Activated T-helper 1 cell treated with anti-CD3 and anti-CD28 coated beads, Interleukin-12 subunit alpha, Interleukin-12 subunit beta, Interleukin-2, Interleukin-4 antibody, amounts not matched to agents 30 ng/mL and 10 ng/mL and 1 ng/mL, durations not matched to agents 14 hours and 24 hours and 36 hours (primary cell): ENCODE results near the gene FGGY. TPM values are rescaled to one million over a fixed set of nuclear protein-coding genes. Genes with fewer than 3 reads are reported as not detected.
A peak's percentile ranks its signal among the peaks of the same experiment; 100 is the strongest.

Experiments used
- DNase-seq: peaks from one replicate; pipeline ENCODE4 v3.0.0; 2021; ENCODE audit warnings: low spot score
- H3K27ac Mint-ChIP-seq: one replicate; pipeline ENCODE4 v1.8.0; 2021; ENCODE audit warnings: mild to moderate bottlenecking, mixed read lengths
- H3K27me3 Mint-ChIP-seq: one replicate; pipeline ENCODE4 v1.8.0; 2022; ENCODE audit warnings: mild to moderate bottlenecking, moderate library complexity, mixed read lengths; ENCODE audit not compliant: insufficient read depth
- H3K36me3 Mint-ChIP-seq: one replicate; pipeline ENCODE4 v1.8.0; 2021; ENCODE audit warnings: low read depth, mixed read lengths
- H3K4me1 Mint-ChIP-seq: one replicate; pipeline ENCODE4 v1.8.0; 2021; ENCODE audit warnings: low read depth, mixed read lengths
- H3K4me3 Mint-ChIP-seq: one replicate; pipeline ENCODE4 v1.8.0; 2021; ENCODE audit warnings: mild to moderate bottlenecking, moderate library complexity, mixed read lengths
- H3K9me3 Mint-ChIP-seq: one replicate; pipeline ENCODE4 v1.8.0; 2021; ENCODE audit warnings: mixed read lengths
- intact Hi-C: fragments of 100-400 bp; cut with micrococcal nuclease; formaldehyde crosslinking; loops from one replicate; pipeline ENCODE4 v1.15.1; 2024
- total RNA-seq: library from RNA; stranded (reverse); gene quantifications from 2 replicates; pipeline ENCODE4 v1.2.3, GENCODE V29; 2022

FGGY gene
- total RNA-seq, 1 donor from 2014 or later = 7.1 TPM

GRCh38 chr1:59268406-59268805 is 28.5 kb upstream of the FGGY start:
- no peak for DNase-seq
- intact Hi-C loops = no loop called here
- peaks cover 11% of the 10 kb centered on the region for H3K9me3 Mint-ChIP-seq
- H3K27ac Mint-ChIP-seq = no peak overlapping the region
- peaks cover 19% of the 10 kb centered on the region for H3K4me1 Mint-ChIP-seq
- peaks cover 8% of the 10 kb centered on the region for H3K36me3 Mint-ChIP-seq
- peaks cover 12% of the 10 kb centered on the region for H3K27me3 Mint-ChIP-seq
- H3K4me3 Mint-ChIP-seq = no peak overlapping the region

DNA sequence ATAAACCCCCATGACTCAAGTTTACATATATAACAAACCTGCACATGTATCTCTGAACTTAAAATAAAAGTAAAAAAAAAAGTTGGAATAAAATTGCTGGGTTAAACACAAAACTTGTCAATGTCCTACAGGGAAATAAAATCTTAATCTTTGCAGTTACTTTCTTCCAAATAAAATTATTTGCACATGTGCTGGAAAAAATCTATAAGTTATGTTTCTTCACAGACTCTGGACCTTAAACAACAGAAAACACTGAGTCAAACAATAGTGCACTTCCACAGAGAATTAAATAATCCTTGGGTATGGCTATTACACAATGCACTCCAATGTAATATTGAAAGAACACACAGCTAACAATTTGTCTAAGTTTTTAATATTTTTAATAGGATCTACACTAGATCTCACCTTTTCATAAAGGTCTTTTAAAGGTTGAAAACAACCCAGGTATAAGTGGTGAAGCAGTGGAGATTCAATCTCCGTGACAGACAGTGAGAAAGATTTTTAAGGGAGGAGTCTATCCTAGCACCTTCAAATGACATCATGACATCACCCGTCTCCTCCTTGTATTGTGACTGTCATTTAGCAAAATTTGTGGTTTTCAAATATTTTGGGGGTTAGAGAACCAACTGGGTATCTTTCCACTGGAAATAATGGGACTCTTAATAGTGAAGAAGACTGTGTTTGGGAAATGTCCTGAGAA is 25.2 kb upstream of the FGGY start:
- peaks cover 8% of the 10 kb centered on the region for H3K36me3 Mint-ChIP-seq
- peaks cover 33% of the 10 kb centered on the region for H3K4me1 Mint-ChIP-seq
- intact Hi-C loops = no loop called here
- no peak overlapping the region for H3K4me3 Mint-ChIP-seq
- H3K27me3 Mint-ChIP-seq = peaks cover 16% of the 10 kb centered on the region
- DNase-seq = no peak
- H3K9me3 Mint-ChIP-seq = peaks cover 11% of the 10 kb centered on the region
- H3K27ac Mint-ChIP-seq = peak overlapping the region; percentile 30

DNA sequence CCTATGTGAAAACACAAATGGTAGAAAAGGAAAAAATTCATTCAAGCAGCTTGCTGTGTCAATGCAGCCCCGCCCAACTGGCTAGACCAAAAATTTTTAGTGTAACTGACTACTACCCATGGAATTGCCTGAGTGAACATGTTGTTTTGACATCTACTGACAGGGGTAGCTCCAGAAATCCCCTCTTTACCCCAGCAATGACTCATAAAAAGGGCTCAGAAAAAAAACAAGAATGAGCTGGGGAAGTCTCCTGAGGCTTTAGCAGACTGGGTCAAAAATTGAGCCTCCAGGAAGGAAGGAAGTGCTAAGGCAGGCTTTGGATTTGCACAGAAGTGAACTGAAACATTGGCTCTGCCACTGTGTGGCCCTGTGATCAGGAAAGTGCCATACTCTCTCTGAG is 24.4 kb upstream of the FGGY start:
- Mint-ChIP-seq H3K27me3 (peaks cover 18% of the 10 kb centered on the region), H3K4me3 (no peak overlapping the region), H3K27ac (peak overlapping the region; percentile 42), H3K36me3 (peaks cover 8% of the 10 kb centered on the region), H3K9me3 (peaks cover 11% of the 10 kb centered on the region), H3K4me1 (peaks cover 33% of the 10 kb centered on the region)
- intact Hi-C loops = no loop called here
- no peak for DNase-seq

- H3K9me3 Mint-ChIP-seq = no peaks in the 10 kb centered on the region
- peaks cover 33% of the 10 kb centered on the region for H3K4me1 Mint-ChIP-seq
- no peaks in the 10 kb centered on the region for H3K36me3 Mint-ChIP-seq
- H3K4me3 Mint-ChIP-seq = no peak overlapping the region
- no peak overlapping the region for H3K27ac Mint-ChIP-seq
- intact Hi-C loops = no loop called here
- no peak for DNase-seq
- H3K27me3 Mint-ChIP-seq = peaks cover 12% of the 10 kb centered on the region
These were observed 20.4 kb upstream of the FGGY start for GRCh38 chr1:59276439-59276851.

GRCh38 chr1:59278780-59279354 is 18.0 kb upstream of the FGGY start:
- no peaks in the 10 kb centered on the region for H3K9me3 Mint-ChIP-seq
- intact Hi-C loops = no loop called here
- no peaks in the 10 kb centered on the region for H3K36me3 Mint-ChIP-seq
- H3K4me3 Mint-ChIP-seq = no peak overlapping the region
- H3K4me1 Mint-ChIP-seq = peaks cover 14% of the 10 kb centered on the region
- no peak overlapping the region for H3K27ac Mint-ChIP-seq
- no peak for DNase-seq
- H3K27me3 Mint-ChIP-seq = peaks cover 16% of the 10 kb centered on the region

- H3K4me1 Mint-ChIP-seq = peaks cover 14% of the 10 kb centered on the region
- intact Hi-C loops = no loop called here
- H3K4me3 Mint-ChIP-seq = no peak overlapping the region
- H3K36me3 Mint-ChIP-seq = no peaks in the 10 kb centered on the region
- H3K27me3 Mint-ChIP-seq = peaks cover 23% of the 10 kb centered on the region
- no peak for DNase-seq
- no peak overlapping the region for H3K27ac Mint-ChIP-seq
- H3K9me3 Mint-ChIP-seq = no peaks in the 10 kb centered on the region
These were observed 17.2 kb upstream of the FGGY start for GRCh38 chr1:59279645-59280044.

DNA sequence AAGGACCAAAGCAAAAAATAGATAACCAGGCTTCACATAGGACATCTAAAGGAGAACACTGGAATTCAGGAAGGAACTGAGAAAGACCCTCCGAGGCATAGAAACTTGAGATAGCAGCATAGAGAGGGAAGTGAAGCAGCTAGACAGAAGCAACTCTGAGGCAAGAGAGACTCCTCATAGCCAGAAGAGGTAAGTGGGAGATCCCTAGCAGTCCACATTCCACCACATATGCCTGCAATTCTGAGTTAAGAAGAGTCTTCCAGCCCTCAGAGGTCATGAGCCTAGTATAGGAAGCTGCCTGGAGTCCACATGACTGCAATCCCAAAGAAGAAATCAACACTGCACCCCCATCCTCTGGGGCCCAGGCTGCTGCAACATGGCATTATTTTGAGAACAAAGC is 13.9 kb upstream of the FGGY start:
- Mint-ChIP-seq H3K4me1 (no peaks in the 10 kb centered on the region), H3K4me3 (no peak overlapping the region), H3K27me3 (peaks cover 27% of the 10 kb centered on the region), H3K27ac (no peak overlapping the region), H3K9me3 (no peaks in the 10 kb centered on the region), H3K36me3 (no peaks in the 10 kb centered on the region)
- DNase-seq = no peak
- intact Hi-C loops = no loop called here

DNA sequence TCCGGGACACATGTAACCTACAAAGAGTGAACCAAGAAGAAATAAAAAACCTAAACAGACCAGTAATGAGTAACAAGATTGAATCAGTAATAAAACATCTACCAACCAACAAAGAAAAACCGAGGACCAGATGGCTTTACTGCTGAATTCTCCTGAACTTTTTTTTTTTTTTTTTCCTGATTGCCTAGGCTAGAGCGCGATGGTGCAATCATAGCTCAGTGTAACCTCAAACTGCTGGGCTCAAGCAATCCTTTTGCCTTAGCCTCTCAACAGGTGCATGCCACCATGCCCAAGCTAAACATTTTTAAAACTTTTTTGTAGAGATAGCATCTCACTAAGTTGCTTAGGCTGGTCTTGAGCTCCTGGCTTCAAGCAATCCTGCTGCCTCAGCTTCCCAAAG is 11.2 kb upstream of the FGGY start:
- Mint-ChIP-seq H3K4me3 (no peak overlapping the region), H3K4me1 (peaks cover 7% of the 10 kb centered on the region), H3K9me3 (no peaks in the 10 kb centered on the region), H3K27me3 (peaks cover 24% of the 10 kb centered on the region), H3K27ac (no peak overlapping the region), H3K36me3 (peaks cover 2% of the 10 kb centered on the region)
- intact Hi-C loops = no loop called here
- no peak for DNase-seq

- Mint-ChIP-seq H3K27ac (no peak overlapping the region), H3K36me3 (peaks cover 4% of the 10 kb centered on the region), H3K4me3 (no peak overlapping the region), H3K9me3 (no peaks in the 10 kb centered on the region), H3K27me3 (peaks cover 20% of the 10 kb centered on the region), H3K4me1 (peaks cover 31% of the 10 kb centered on the region)
- no peak for DNase-seq
- intact Hi-C loops = no loop called here
These were observed 8.8 kb upstream of the FGGY start for GRCh38 chr1:59288046-59288445.

DNA sequence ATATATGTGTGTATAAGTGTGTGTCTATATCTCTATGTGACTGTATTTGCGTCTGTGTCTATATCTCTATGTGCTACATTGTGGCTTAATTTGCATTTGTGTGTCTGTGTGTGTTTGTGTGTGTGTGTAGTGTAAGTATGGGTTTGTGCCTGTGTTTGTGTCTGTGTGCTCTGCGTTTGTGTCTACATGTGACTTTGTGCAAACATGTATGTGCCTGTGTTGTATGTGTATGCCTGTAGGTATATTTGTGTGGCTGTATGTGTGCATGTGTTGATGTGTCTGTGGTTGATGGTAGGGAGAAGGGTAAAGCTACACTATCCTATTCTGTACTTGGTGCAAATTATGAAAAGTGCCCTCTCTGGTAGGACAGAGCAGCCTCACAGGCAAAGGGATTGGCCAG is 7.3 kb upstream of the FGGY start:
- Mint-ChIP-seq H3K4me1 (peaks cover 38% of the 10 kb centered on the region), H3K9me3 (no peaks in the 10 kb centered on the region), H3K27ac (no peak overlapping the region), H3K36me3 (peaks cover 4% of the 10 kb centered on the region), H3K27me3 (peaks cover 12% of the 10 kb centered on the region), H3K4me3 (no peak overlapping the region)
- intact Hi-C loops = no loop called here
- DNase-seq = no peak

DNA sequence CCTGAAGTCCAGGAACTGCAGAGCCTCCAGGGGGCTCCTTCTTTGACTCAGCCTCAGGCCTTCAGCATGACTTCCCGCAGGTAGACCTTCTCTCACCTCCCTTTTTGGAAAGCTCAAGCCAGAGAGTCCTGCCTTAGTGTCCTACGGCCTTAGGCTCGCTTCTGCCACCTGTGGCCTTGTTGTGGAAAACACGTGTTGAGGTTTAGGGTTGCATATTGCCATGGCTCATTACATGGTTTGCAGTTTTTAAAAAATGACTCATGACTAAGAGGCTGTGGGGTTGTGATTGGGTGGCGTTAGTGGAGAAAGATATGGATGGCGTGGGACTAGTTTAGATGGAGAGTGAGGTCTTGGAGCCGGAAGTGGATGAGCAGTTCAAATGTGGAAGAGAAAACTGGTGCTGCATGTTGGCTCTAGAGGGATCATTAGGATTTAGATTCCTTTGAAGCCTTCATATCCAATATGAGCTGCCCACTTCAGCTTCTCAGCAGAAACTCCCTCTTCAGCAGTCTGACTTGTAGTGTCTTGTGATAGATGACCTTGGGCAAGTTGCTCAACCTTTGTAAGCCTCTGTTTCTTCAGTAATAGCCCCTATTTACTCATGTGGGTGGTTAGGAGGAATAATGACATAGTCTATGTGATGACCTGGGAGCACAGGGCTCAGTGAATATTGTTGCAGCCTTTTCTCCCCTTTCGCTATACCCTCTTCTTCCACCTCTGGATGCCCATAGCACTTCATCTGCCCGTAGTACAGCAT is 6.5 kb upstream of the FGGY start:
- Mint-ChIP-seq H3K4me1 (peaks cover 46% of the 10 kb centered on the region), H3K27ac (no peak overlapping the region), H3K36me3 (peaks cover 4% of the 10 kb centered on the region), H3K9me3 (no peaks in the 10 kb centered on the region), H3K27me3 (peaks cover 10% of the 10 kb centered on the region), H3K4me3 (no peak overlapping the region)
- DNase-seq = no peak
- intact Hi-C loops = no loop called here

GRCh38 chr1:59291561-59291960 is 5.3 kb upstream of the FGGY start:
- Mint-ChIP-seq H3K27me3 (peaks cover 7% of the 10 kb centered on the region), H3K9me3 (no peaks in the 10 kb centered on the region), H3K4me1 (peaks cover 51% of the 10 kb centered on the region), H3K27ac (peak overlapping the region; percentile 45), H3K36me3 (peaks cover 4% of the 10 kb centered on the region), H3K4me3 (no peak overlapping the region)
- intact Hi-C loops = no loop called here
- no peak for DNase-seq

DNA sequence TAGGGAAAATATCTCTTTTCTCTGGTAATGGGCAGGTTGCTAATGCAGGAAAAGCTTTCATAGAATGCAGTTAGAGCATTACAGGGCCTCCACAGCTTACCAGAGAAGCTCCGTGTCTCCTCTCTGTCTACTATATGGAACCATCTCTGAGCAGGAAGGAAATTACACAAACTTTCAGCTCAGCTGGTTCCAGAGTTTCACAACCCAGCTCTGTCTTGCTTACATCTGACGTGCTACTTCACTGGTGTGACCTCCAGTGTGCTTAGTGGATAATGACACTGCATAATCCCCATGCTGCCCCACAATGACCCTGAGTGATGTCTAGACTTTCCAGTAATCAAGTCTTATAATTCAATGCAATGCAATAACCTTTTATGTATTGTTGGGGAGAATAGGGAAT is 4.3 kb upstream of the FGGY start:
- no peak overlapping the region for H3K4me3 Mint-ChIP-seq
- H3K27ac Mint-ChIP-seq = peak overlapping the region; percentile 21
- intact Hi-C loops = no loop called here
- H3K36me3 Mint-ChIP-seq = peaks cover 4% of the 10 kb centered on the region
- DNase-seq = no peak
- no peaks in the 10 kb centered on the region for H3K9me3 Mint-ChIP-seq
- H3K4me1 Mint-ChIP-seq = peaks cover 57% of the 10 kb centered on the region
- H3K27me3 Mint-ChIP-seq = peaks cover 4% of the 10 kb centered on the region
